GM12874 (cell line): ENCODE results near the gene EFCC1.

Experiments used
- TF ChIP-seq, protein P1 (sequence below): IDR thresholded peaks from 2 replicates; pipeline ENCODE4 v1.5.1; 2011; ENCODE audit warnings: low read depth, mild to moderate bottlenecking, control low read depth, low read length, moderate library complexity; ENCODE audit not compliant: insufficient read depth

The EFCC1 gene

DNA sequence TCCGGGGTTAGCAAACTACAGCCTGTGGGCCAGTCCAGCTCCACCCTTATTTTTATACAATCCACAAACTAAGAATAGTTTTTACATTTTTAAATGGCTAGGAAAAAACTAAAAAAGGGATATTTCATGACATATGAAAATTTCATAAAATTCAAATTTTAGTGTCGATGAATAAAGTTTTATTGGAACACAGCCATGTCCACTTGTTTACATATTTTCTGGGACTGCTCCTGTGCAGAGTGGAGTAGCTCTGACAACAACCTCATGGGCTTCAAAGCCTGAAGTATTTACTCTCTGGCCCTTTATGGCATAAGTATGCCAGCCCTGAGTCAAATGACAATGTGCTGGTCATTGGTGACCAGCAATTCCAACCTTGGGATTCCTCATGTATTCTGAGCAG, 17.2 kb downstream of the EFCC1 start:
- TF ChIP-seq, protein P1, sequence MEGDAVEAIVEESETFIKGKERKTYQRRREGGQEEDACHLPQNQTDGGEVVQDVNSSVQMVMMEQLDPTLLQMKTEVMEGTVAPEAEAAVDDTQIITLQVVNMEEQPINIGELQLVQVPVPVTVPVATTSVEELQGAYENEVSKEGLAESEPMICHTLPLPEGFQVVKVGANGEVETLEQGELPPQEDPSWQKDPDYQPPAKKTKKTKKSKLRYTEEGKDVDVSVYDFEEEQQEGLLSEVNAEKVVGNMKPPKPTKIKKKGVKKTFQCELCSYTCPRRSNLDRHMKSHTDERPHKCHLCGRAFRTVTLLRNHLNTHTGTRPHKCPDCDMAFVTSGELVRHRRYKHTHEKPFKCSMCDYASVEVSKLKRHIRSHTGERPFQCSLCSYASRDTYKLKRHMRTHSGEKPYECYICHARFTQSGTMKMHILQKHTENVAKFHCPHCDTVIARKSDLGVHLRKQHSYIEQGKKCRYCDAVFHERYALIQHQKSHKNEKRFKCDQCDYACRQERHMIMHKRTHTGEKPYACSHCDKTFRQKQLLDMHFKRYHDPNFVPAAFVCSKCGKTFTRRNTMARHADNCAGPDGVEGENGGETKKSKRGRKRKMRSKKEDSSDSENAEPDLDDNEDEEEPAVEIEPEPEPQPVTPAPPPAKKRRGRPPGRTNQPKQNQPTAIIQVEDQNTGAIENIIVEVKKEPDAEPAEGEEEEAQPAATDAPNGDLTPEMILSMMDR: no peak

DNA sequence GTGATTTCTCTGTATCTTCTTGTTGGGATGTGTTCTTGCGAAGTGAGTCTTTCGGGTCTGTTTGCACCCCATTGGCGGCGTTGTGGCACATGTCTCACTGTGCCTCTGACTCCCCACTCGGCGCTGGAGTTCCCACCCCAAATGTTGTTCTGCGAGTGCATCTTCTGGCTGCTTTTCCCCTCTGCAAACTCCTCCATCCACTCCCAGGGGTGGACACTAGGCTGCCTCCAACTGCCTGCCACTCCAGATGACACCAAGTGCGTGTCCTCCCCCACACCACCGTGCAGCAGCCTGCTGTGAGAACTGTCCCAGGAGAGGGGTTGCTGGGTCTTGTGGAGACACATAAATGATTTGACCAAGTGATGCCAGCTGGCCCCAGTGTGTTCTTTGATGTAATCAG, 17.6 kb downstream of the EFCC1 start:
- TF ChIP-seq, protein P1: no peak

DNA sequence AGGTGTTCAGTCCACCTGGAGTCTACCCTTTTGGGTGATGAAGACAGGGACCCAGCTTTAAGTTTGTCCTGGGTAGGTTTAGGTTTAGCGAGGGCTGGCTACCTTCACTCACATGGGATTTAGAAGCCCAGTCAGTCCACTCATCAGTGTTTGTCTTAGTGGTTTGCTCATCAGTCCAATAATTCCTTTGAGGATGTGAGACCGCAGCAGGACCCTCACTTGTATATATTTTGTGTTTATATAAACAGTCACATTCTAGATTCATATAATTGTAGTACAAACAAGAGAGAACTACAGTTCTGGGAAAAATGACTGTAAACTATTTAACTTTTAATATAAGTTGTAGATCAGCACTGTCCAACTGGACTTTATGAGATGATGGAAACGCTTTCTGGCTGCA, 18.2 kb downstream of the EFCC1 start:
- TF ChIP-seq, protein P1: no peak

DNA sequence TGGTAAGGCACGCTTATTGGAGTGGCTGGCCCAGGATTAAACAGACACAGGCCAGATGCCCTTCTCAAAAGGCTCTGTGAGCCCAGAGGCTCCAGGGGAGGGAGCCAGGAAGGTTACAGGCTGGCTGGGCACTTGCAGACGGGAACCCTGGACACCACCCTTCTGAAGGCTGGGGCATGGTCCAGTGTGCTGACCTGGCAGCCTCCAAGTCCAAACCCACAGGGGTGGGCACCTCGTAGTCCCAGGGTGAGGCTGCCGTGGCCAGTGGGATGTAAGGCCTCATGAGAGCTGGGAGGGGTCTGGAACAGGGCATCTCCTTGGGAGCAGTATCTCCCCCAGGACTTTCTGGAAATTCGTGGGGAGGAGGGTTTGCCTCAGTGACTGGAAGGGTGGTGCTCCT, 19.6 kb downstream of the EFCC1 start:
- TF ChIP-seq, protein P1: no peak

DNA sequence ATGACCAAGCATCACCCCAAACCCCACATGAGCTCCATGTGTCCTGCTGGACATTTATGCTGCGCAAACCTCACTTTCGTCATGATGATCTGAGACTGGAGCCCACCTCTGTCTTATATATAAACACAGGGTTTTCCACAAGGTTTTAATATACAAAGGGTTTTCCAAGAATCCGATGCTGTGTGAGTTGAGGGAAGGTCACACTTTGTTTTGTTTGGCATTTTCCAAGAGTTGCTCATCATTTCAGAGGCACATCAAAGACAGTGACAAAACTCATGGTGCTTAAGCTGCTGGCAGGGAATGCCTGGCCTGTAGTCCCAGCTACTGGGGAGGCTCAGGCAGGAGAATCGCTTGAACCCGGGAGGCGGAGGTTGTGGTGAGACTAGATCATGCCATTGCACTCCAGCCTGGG, 20.0 kb downstream of the EFCC1 start:
- TF ChIP-seq, protein P1: no peak

DNA sequence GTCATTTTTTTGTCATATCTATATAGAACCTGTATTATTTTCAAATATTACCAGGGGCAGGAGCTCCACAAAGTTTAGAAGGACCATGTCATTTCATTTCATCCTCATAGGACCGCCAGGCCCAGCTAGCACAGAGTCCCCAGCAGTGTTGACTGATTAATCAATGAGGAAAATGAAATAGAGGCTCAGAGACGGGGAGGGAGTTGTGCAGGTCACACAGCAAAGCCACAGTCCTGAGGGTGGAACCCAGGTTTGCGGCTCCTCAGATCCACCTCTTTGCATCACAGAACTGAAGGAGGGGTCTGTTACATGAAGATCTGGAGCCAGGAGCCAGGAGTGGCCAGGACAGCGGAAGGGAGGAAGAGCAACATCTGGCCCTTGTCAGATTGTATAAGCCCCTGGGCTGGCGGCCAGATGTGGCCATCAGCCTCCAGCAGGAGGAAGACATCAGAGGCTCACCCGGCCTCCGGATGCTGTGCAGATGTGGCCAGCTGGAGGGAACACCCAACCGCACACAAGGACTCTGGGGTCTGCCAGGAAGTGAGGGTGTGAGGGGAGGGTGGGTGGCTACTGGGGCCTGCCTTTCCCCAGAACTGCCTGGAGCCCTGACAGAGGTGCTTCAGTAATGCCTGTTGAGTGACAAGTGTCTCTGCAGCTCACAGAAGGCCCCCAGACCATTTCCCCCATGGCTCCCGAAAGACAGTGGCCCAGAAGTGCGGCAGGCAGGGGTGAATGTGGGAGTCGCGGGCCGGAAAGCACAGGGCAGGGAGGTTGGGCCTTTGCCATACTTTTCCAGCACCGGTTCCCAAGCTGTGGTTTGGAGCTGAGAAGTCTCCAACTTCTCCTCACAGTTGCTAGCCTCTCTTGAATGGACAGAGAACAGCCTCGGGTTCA, 21.3 kb downstream of the EFCC1 start:
- TF ChIP-seq, protein P1: no peak

DNA sequence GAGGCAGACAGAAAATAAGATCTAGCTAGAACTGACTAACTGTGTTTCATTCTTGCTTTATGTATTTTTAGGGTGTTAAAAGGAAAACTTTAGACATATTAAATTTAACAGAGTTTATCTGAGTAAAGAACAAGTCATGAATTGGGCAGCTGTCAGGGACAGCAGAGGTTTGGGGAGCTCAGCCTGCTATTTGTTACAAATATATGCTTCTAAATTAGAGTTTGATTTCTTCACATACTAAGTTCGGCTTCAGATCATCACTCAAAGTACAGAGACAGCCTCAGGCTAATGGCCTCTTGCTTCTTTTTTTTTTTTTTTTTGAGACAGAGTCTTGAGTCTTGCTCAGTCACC, 21.9 kb downstream of the EFCC1 start:
- TF ChIP-seq, protein P1: no peak
